OCI-LY1 (cell line): ENCODE measurements around the gene SLC8A1.

Experiments used
- H2AFZ ChIP-seq: fragments of 200-600 bp; sonication (generic), shearing (Covaris generic); 2 replicates; pipeline ENCODE4 v1.6.0; 2014; ENCODE audit warnings: antibody characterized with exemption, mild to moderate bottlenecking, low read length
- H3F3A ChIP-seq: fragments of 200-600 bp; sonication (generic), shearing (Covaris generic); 2 replicates; pipeline ENCODE4 v1.6.0; 2014; ENCODE audit warnings: mild to moderate bottlenecking, antibody characterized with exemption, low read length, moderate library complexity; ENCODE audit not compliant: insufficient read depth
- H3K27ac ChIP-seq: fragments of 200-600 bp; sonication (generic); 2 replicates; pipeline ENCODE4 v1.5.1; 2014; ENCODE audit warnings: low read length, mixed run types, mild to moderate bottlenecking, low read depth; ENCODE audit not compliant: poor library complexity, severe bottlenecking
- H3K27me3 ChIP-seq: fragments of 200-600 bp; sonication (generic); 2 replicates; pipeline ENCODE4 v1.6.0; 2014; ENCODE audit warnings: antibody characterized with exemption, mild to moderate bottlenecking, low read length, moderate library complexity; ENCODE audit not compliant: insufficient read depth
- H3K36me3 ChIP-seq: fragments of 200-600 bp; sonication (generic); 2 replicates; pipeline ENCODE4 v1.6.1; 2014; ENCODE audit warnings: mild to moderate bottlenecking, antibody characterized with exemption, low read length, moderate library complexity, mixed read lengths; ENCODE audit not compliant: insufficient read depth
- H3K4me1 ChIP-seq: fragments of 200-600 bp; sonication (generic); 2 replicates; pipeline ENCODE4 v1.5.1; 2014; ENCODE audit warnings: mild to moderate bottlenecking, low read length, moderate library complexity; ENCODE audit not compliant: insufficient read depth, severe bottlenecking
- H3K4me2 ChIP-seq: fragments of 200-600 bp; sonication (generic), shearing (Covaris generic); 2 replicates; pipeline ENCODE4 v1.6.1; 2014; ENCODE audit warnings: low read length
- H3K4me3 ChIP-seq: fragments of 200-600 bp; sonication (generic); 2 replicates; pipeline ENCODE4 v1.5.1; 2014; ENCODE audit warnings: low read length, low read depth, mild to moderate bottlenecking, mixed read lengths; ENCODE audit not compliant: poor library complexity, severe bottlenecking
- H3K79me2 ChIP-seq: fragments of 200-600 bp; shearing (Covaris generic); 2 replicates; pipeline ENCODE4 v1.6.1; 2016; ENCODE audit warnings: mixed run types, low read length, mixed read lengths; ENCODE audit not compliant: insufficient read depth
- H3K9ac ChIP-seq: fragments of 200-600 bp; sonication (generic), shearing (Covaris generic); 2 replicates; pipeline ENCODE4 v1.6.1; 2014; ENCODE audit warnings: mild to moderate bottlenecking, low read length, mixed read lengths
- H3K9me2 ChIP-seq: fragments of 200-600 bp; sonication (generic), shearing (Covaris generic); 2 replicates; pipeline ENCODE4 v1.6.1; 2014; ENCODE audit warnings: low read depth, mild to moderate bottlenecking, low read length, mixed read lengths
- H3K9me3 ChIP-seq: fragments of 200-600 bp; shearing (Covaris generic); 2 replicates; pipeline ENCODE4 v1.6.1; 2014; ENCODE audit warnings: low read length, mixed read lengths
- H4K20me1 ChIP-seq: fragments of 200-600 bp; sonication (generic), shearing (Covaris generic); 2 replicates; pipeline ENCODE4 v1.6.0; 2016; ENCODE audit warnings: mild to moderate bottlenecking, low read length; ENCODE audit not compliant: insufficient read depth
- EZH2 ChIP-seq: fragments of 200-600 bp; sonication (generic), shearing (Covaris generic); IDR thresholded peaks from 2 replicates; pipeline ENCODE4 v1.8.0; 2017; ENCODE audit warnings: borderline replicate concordance, mixed run types, mild to moderate bottlenecking, antibody characterized with exemption, low read length, moderate library complexity, mixed read lengths
- TF ChIP-seq, protein P1 (sequence below): fragments of 200-600 bp; sonication (generic), shearing (Covaris generic); IDR thresholded peaks from 2 replicates; pipeline ENCODE4 v1.5.1; 2017; ENCODE audit warnings: mild to moderate bottlenecking, antibody characterized with exemption, low read length, moderate library complexity, mixed read lengths

Gene SLC8A1

GRCh38 chr2:40405465-40405864 lies 46.4 kb downstream of the SLC8A1 start:
- H3K4me1 ChIP-seq, result no peaks in the 10 kb centered on the region
- no peak overlapping the region for H3K4me2 ChIP-seq
- H4K20me1 ChIP-seq, result no peaks in the 10 kb centered on the region
- H3K9me2 ChIP-seq, result no peaks in the 10 kb centered on the region
- no peak overlapping the region for H3K27ac ChIP-seq
- TF ChIP-seq EZH2, result no peak
- TF ChIP-seq, protein P1, sequence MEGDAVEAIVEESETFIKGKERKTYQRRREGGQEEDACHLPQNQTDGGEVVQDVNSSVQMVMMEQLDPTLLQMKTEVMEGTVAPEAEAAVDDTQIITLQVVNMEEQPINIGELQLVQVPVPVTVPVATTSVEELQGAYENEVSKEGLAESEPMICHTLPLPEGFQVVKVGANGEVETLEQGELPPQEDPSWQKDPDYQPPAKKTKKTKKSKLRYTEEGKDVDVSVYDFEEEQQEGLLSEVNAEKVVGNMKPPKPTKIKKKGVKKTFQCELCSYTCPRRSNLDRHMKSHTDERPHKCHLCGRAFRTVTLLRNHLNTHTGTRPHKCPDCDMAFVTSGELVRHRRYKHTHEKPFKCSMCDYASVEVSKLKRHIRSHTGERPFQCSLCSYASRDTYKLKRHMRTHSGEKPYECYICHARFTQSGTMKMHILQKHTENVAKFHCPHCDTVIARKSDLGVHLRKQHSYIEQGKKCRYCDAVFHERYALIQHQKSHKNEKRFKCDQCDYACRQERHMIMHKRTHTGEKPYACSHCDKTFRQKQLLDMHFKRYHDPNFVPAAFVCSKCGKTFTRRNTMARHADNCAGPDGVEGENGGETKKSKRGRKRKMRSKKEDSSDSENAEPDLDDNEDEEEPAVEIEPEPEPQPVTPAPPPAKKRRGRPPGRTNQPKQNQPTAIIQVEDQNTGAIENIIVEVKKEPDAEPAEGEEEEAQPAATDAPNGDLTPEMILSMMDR, result no peak
- H3K4me3 ChIP-seq, result no peak overlapping the region
- H3K9me3 ChIP-seq, result no peaks in the 10 kb centered on the region
- H2AFZ ChIP-seq, result no peak overlapping the region
- H3K79me2 ChIP-seq, result no peaks in the 10 kb centered on the region
- H3K27me3 ChIP-seq, result no peaks in the 10 kb centered on the region
- H3K9ac ChIP-seq, result no peak overlapping the region
- H3F3A ChIP-seq, result no peaks in the 10 kb centered on the region
- no peaks in the 10 kb centered on the region for H3K36me3 ChIP-seq

- Histone ChIP-seq H4K20me1 (no peaks in the 10 kb centered on the region), H3K27ac (no peak overlapping the region), H3F3A (no peaks in the 10 kb centered on the region), H3K9ac (no peak overlapping the region), H3K4me1 (no peaks in the 10 kb centered on the region), H3K4me2 (no peak overlapping the region), H3K9me2 (no peaks in the 10 kb centered on the region), H2AFZ (no peak overlapping the region), H3K4me3 (no peak overlapping the region), H3K9me3 (no peaks in the 10 kb centered on the region), H3K27me3 (no peaks in the 10 kb centered on the region), H3K79me2 (no peaks in the 10 kb centered on the region), H3K36me3 (no peaks in the 10 kb centered on the region)
- TF ChIP-seq EZH2, result no peak
- TF ChIP-seq, protein P1, result no peak
These were observed 47.4 kb downstream of the SLC8A1 start for GRCh38 chr2:40404517-40404916.

- Histone ChIP-seq H4K20me1 (no peaks in the 10 kb centered on the region), H3K79me2 (no peaks in the 10 kb centered on the region), H3K36me3 (no peaks in the 10 kb centered on the region), H3K9me3 (no peaks in the 10 kb centered on the region), H3K27me3 (no peaks in the 10 kb centered on the region), H3K9ac (no peak overlapping the region), H3K4me1 (no peaks in the 10 kb centered on the region), H3K4me3 (no peak overlapping the region), H3K4me2 (no peak overlapping the region), H3K9me2 (no peaks in the 10 kb centered on the region), H2AFZ (no peak overlapping the region), H3K27ac (no peak overlapping the region), H3F3A (no peaks in the 10 kb centered on the region)
- no peak for TF ChIP-seq EZH2
- TF ChIP-seq, protein P1, result no peak
These were observed 48.6 kb downstream of the SLC8A1 start for GRCh38 chr2:40403233-40403836.
